ENCODE measurements around the gene SERPINA1.
"Not testable (repeated sequence)": the region's sequence is repeated elsewhere in the genome, so short reads cannot be mapped to it uniquely, and the experiment has no call there.

The SERPINA1 gene

GRCh38 chr14:94388384-94389103 is at the start of gene SERPINA1:
SERPINA1 (minus strand) TSS chr14:94388602; CDS start chr14:94383237, 5,365 bp downstream.
- peak; percentile 69 for DNase-seq

GRCh38 chr14:94428610-94429009 is 40.2 kb upstream of the SERPINA1 start:
- DNase-seq: no peak

GRCh38 chr14:94427016-94427613 is 38.7 kb upstream of the SERPINA1 start:
- DNase-seq: no peak

GRCh38 chr14:94426526-94426925 is 38.1 kb upstream of the SERPINA1 start:
- DNase-seq: no peak

- DNase-seq: no peak
Measured at GRCh38 chr14:94424371-94424770, 36.0 kb upstream of the SERPINA1 start.

- peak; percentile 50 for DNase-seq
Measured at GRCh38 chr14:94423453-94424056, 35.2 kb upstream of the SERPINA1 start.

- peak; percentile 1 for DNase-seq
Measured at GRCh38 chr14:94421316-94421715, 32.9 kb upstream of the SERPINA1 start.

GRCh38 chr14:94417497-94418205 is 29.2 kb upstream of the SERPINA1 start:
- DNase-seq: not testable (repeated sequence)

GRCh38 chr14:94412671-94413638 is 24.6 kb upstream of the SERPINA1 start:
- DNase-seq: no peak

GRCh38 chr14:94411638-94412037 is 23.2 kb upstream of the SERPINA1 start:
- no peak for DNase-seq

- DNase-seq: not testable (repeated sequence)
Measured at GRCh38 chr14:94409430-94409829, 21.0 kb upstream of the SERPINA1 start.

GRCh38 chr14:94408546-94409095 is 20.2 kb upstream of the SERPINA1 start:
- no peak for DNase-seq

GRCh38 chr14:94407906-94408305 is 19.5 kb upstream of the SERPINA1 start:
- no peak for DNase-seq

- no peak for DNase-seq
Measured at GRCh38 chr14:94406910-94407309, 18.5 kb upstream of the SERPINA1 start.

- no peak for DNase-seq
Measured at GRCh38 chr14:94405486-94405885, 17.1 kb upstream of the SERPINA1 start.

- no peak for DNase-seq
Measured at GRCh38 chr14:94404561-94404960, 16.2 kb upstream of the SERPINA1 start.

- no peak for DNase-seq
Measured at GRCh38 chr14:94403312-94403932, 15.0 kb upstream of the SERPINA1 start.

GRCh38 chr14:94401083-94401482 is 12.7 kb upstream of the SERPINA1 start:
- DNase-seq: peak; percentile 27

GRCh38 chr14:94400422-94400841 is 12.0 kb upstream of the SERPINA1 start:
- DNase-seq: no peak

- DNase-seq: no peak
Measured at GRCh38 chr14:94398536-94398935, 10.1 kb upstream of the SERPINA1 start.

- DNase-seq: no peak
Measured at GRCh38 chr14:94398182-94398479, 9.7 kb upstream of the SERPINA1 start.
